NCI-H2029 (cell line): ENCODE measurements around the gene DPCD.

Source experiments
- DNase-seq: peaks from one replicate; lab custom pipeline; 2025; lab: John Stamatoyannopoulos, UW

DPCD gene

GRCh38 chr10:101587725-101588653 is at the start of gene DPCD, which contains the start of gene POLL:
Gene DPCD, plus strand, starts transcription at chr10:101588321. Its CDS starts 16 bp downstream, at chr10:101588337.
Gene POLL, minus strand, starts transcription at chr10:101588257. Its CDS starts 897 bp downstream, at chr10:101587360.
- peak; percentile 65 for DNase-seq

GRCh38 chr10:101538446-101538845 is 49.7 kb upstream of the DPCD start:
- no peak for DNase-seq

DNA sequence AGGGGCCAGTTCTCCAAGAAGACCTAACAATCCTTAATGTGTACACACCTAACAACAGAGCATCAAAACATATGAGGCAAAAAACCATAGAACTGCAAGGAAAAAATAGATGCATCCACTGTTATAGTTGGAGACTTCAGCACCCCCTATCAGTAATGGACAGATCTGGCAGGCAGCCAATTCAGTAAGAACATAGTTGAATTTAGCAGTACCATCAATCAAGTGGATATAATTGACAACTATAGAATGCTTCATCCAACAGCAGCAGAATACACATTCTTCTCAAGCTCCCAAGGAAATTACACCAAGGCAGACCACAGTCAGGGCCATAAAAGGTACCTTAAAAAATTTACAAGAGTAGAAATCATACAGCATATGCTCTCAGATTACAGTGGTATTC is 42.2 kb upstream of the DPCD start:
- DNase-seq, result peak; percentile 3

GRCh38 chr10:101550965-101551364 is 37.2 kb upstream of the DPCD start:
- DNase-seq, result no peak

DNA sequence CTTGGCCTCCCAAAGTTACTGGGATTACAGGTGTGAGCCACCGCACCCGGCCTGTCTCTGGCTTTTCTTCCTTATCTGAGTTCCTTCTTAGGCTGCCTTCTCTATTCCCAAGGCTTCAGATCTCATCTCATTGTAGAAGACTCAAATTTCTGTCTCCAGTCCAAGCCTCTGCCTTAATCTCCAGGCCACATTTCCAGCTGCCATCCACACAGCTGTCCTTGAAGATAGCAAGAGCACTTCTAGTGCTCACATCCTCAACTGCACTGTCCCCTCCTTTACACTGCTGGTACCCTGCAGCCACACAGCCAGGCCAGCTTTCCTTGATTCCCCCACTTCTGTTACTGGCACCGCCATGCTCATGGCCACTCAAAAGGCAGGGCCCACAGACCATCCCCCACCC is 35.7 kb upstream of the DPCD start:
- DNase-seq, result no peak

- no peak for DNase-seq
Measured at GRCh38 chr10:101557541-101557940, 30.6 kb upstream of the DPCD start.

- no peak for DNase-seq
Measured at GRCh38 chr10:101558204-101558603, 29.9 kb upstream of the DPCD start.

DNA sequence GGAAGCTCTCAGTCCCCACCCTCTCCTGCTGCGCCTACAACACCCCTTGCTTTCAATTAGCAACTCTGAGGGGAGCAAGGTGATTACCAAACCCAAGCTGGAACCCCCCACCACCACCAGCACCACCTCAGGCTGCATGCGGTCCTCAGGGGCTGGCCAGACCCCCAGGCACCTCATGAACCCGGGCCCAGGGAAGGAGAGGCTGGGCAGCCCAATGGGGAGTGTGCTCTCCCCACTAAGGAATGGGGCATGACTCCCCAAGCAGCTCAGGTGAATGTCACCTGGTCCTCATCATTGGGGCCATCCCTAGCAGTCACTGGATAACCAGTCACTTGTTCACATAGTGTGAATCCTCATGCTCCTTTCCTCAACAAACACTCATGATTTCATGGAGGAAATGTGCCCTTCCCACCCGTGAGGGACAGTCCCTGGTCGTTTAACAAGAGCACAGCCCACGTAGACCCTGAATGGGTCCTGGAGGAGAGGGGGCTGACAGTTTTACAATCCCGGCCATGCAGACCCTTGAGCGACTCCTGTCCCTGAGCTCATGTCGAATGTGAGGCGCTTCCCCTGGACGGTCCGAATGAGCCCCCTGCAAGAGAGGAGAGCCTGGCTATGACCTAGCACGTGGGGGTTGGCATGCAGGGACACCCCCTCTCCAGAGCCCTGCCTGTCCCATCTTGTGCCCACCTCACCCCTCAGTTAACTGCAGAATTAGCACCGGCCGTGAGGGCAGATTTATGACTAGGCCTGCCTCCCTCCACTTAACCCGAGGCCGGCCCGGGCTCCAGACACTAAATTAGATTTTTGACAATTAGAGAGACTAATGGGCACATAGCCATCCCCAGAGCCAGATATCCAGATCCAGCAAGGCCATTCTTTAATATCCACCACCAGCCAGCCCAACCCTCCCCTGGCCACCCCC is 29.2 kb upstream of the DPCD start:
- no peak for DNase-seq

- DNase-seq, result no peak
Measured at GRCh38 chr10:101559596-101560297, 28.4 kb upstream of the DPCD start.

DNA sequence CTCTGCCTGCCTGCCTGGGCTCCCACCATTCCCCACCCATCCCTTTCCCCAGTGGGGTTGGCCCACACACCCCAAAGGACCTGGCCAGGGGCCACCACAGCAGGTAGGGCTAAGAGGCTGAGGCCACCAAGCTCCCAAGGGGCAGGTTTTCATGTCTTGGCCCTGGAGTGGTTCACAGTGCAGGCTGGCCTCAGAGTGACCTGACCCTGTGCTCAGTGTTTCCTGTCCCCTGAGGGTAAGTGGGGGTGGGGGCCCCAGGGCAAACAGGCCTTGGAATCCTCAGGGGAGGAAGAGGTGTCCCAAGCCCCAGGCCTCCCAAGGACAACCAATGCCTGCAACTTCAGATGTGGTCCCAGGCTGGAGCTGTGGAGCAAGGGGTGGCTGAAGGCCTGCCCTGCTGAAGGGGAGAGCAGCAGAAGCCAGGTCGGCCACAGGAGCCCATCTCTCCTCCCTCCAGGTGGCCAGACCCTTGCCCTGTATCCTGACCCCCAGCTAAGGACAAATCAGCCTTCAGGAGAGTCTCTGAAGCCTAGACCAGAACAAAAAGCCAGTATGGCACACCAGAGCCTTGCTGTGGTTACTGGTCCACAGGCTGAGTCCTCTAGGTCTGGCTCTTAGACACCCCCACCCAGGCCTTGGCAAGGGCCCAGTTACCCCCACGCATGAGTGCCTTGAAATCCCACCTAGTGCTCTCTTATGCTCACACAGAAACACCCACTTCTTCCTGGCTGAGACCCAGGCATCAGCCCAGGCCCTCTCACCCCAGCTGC is 27.6 kb upstream of the DPCD start:
- DNase-seq, result no peak

- DNase-seq, result no peak
Measured at GRCh38 chr10:101561068-101561915, 26.8 kb upstream of the DPCD start.

GRCh38 chr10:101562231-101562630 is 25.9 kb upstream of the DPCD start:
- no peak for DNase-seq

DNA sequence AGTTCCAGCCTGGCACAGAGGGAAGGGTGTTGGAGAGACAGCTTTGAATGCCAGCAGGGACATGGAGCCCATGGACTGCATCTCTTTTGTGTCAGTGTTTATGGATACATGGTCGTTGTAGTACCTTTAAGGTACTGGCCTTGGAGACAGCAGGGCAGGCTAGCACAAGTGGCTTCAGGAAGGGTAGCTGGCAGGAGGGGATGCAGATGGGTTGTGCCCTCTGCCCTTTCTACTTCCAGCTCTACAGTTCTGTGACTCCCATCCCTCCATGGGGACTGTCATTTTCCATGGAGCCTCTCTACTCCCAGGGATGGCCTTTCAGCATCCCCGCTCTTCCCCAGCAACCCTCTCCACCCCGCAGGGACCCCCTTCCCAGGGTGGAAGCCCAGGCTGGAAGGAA is 25.1 kb upstream of the DPCD start:
- no peak for DNase-seq

- no peak for DNase-seq
Measured at GRCh38 chr10:101563497-101564040, 24.6 kb upstream of the DPCD start.

DNA sequence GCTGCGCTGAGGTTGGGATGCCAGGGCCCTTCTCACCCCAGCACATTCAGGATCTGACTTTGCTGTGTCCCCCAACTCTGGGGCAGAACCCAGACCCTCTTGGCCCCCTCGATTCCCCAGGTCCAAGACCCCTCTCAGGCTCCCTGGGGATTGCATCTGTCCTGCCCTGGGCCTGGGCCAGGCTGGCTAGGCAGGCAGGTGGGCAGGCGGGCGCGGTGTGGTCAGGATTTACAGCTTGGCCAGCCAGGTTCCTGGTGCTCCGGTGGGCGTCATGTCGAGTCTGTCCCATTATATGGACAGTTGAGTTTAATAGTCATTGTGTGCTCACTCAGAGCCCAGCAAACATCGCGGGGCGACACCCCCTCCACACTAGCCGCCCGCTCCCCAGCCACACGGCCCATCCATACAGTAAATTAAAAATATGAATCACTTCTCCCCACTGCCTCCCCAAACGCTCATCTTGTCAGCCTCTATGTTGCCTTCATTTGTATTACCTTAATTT is 23.6 kb upstream of the DPCD start:
- no peak for DNase-seq

- no peak for DNase-seq
Measured at GRCh38 chr10:101565370-101565900, 22.7 kb upstream of the DPCD start.

GRCh38 chr10:101565936-101566332 is 22.2 kb upstream of the DPCD start:
- DNase-seq, result no peak

DNA sequence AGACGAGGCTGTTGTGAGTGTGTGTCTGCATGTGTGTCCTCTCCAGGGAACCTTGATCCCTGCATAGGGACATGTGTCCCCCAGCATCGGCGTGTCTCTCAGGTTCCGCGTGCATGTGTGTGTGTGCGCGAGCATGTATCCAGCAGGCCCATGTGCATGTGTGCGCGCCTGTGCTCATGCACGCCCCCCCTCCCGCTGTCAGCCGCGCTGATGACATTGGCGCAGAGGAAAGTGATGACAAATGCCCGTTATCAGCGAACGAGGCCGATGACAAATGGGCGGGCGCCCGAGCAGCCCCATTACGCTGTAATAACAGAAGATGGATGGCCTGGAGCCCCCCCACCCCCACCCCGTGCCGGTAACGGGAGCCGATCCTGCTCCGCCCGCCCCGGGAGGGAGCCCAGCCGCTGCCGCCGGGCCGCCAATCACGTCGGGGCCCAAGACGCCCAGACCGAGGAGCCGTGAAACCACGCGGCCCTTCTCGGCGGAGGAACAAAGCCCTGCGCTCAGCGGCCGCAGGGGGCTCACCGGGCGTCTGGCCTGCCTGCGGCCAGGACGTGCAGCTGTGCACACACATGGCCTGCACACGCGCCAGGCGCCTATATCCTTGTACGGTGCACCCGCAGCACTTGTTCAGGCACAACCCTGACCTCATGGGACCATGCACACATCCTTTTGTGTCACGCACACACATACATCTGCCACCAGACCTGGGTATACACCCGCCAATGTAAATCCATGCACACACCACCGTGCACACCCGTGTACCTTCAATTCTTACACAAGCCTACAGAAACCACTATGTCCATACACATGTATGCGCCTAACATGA is 21.6 kb upstream of the DPCD start:
- DNase-seq, result no peak
